RWPE2 (cell line): Measurements from ENCODE around the gene KBTBD13.
"Not testable (repeated sequence)": the region's sequence is repeated elsewhere in the genome, so short reads cannot be mapped to it uniquely, and the experiment has no call there.

Experiments used
- ATAC-seq: fragments of 200-7000 bp; cut with Tn5 transposase; 3 replicates; pipeline ENCODE4 v1.9.1; 2021; ENCODE audit warnings: low read depth
- DNase-seq: peaks from one replicate; pipeline ENCODE4 v3.0.0-alpha.2; 2020; ENCODE audit warnings: low spot score
- H3K27ac ChIP-seq: fragments of 450-650 bp; 2 replicates; pipeline ENCODE4 v1.5.1; 2017; ENCODE audit warnings: mild to moderate bottlenecking; ENCODE audit not compliant: poor library complexity, severe bottlenecking
- H3K27me3 ChIP-seq: fragments of 250-450 bp; sonication (Bioruptor Pico); 2 replicates; pipeline ENCODE4 v1.5.1; 2021; ENCODE audit warnings: mild to moderate bottlenecking, moderate library complexity; ENCODE audit not compliant: insufficient read depth, poor library complexity, severe bottlenecking
- H3K36me3 ChIP-seq: fragments of 250-450 bp; sonication (Bioruptor Pico); 2 replicates; pipeline ENCODE4 v1.5.1; 2020; ENCODE audit warnings: low read depth, mild to moderate bottlenecking, moderate library complexity
- H3K4me1 ChIP-seq: fragments of 250-450 bp; sonication (Bioruptor Pico); 2 replicates; pipeline ENCODE4 v1.5.1; 2021; ENCODE audit warnings: mild to moderate bottlenecking, moderate library complexity; ENCODE audit not compliant: insufficient read depth, poor library complexity, severe bottlenecking
- H3K4me3 ChIP-seq: fragments of 250-450 bp; sonication (Bioruptor Pico); 2 replicates; pipeline ENCODE4 v1.5.1; 2021; ENCODE audit warnings: mild to moderate bottlenecking, moderate library complexity; ENCODE audit not compliant: severe bottlenecking
- H3K9me3 ChIP-seq: fragments of 250-450 bp; sonication (Bioruptor Pico); 2 replicates; pipeline ENCODE4 v1.5.1; 2021; ENCODE audit warnings: mild to moderate bottlenecking, moderate library complexity; ENCODE audit not compliant: severe bottlenecking
- TF ChIP-seq, protein P1 (sequence below): fragments of 450-650 bp; IDR thresholded peaks from one replicate; pipeline ENCODE4 v1.5.1; 2017; ENCODE audit warnings: mild to moderate bottlenecking, moderate library complexity; ENCODE audit not compliant: poor library complexity, severe bottlenecking

Gene KBTBD13

DNA sequence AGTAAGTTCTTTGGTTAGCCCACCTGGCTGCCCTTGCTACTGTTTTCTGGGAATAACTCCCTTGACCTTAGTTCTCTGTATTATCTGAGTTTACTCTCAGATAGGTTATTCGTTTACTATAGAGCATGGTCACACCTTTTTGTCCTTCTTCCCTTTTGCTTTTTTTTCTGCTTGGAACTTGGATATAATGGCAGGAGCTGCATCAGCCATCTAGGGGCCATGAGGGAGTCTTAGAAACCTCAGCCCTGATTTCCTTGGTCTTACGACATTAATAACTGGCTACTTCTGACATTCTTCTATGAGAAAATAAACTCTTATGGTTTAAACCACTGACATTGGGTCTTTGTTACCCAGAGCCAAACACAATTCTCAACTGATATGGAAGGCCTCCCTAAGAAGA, 34.8 kb upstream of the KBTBD13 start:
- peaks cover 6% of the 10 kb centered on the region for H3K4me1 ChIP-seq
- no peak for DNase-seq
- no peak for ATAC-seq
- no peaks in the 10 kb centered on the region for H3K36me3 ChIP-seq
- TF ChIP-seq, protein P1, sequence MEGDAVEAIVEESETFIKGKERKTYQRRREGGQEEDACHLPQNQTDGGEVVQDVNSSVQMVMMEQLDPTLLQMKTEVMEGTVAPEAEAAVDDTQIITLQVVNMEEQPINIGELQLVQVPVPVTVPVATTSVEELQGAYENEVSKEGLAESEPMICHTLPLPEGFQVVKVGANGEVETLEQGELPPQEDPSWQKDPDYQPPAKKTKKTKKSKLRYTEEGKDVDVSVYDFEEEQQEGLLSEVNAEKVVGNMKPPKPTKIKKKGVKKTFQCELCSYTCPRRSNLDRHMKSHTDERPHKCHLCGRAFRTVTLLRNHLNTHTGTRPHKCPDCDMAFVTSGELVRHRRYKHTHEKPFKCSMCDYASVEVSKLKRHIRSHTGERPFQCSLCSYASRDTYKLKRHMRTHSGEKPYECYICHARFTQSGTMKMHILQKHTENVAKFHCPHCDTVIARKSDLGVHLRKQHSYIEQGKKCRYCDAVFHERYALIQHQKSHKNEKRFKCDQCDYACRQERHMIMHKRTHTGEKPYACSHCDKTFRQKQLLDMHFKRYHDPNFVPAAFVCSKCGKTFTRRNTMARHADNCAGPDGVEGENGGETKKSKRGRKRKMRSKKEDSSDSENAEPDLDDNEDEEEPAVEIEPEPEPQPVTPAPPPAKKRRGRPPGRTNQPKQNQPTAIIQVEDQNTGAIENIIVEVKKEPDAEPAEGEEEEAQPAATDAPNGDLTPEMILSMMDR, result no peak
- no peaks in the 10 kb centered on the region for H3K27me3 ChIP-seq
- H3K27ac ChIP-seq, result no peak overlapping the region
- H3K9me3 ChIP-seq, result no peaks in the 10 kb centered on the region
- H3K4me3 ChIP-seq, result no peak overlapping the region

DNA sequence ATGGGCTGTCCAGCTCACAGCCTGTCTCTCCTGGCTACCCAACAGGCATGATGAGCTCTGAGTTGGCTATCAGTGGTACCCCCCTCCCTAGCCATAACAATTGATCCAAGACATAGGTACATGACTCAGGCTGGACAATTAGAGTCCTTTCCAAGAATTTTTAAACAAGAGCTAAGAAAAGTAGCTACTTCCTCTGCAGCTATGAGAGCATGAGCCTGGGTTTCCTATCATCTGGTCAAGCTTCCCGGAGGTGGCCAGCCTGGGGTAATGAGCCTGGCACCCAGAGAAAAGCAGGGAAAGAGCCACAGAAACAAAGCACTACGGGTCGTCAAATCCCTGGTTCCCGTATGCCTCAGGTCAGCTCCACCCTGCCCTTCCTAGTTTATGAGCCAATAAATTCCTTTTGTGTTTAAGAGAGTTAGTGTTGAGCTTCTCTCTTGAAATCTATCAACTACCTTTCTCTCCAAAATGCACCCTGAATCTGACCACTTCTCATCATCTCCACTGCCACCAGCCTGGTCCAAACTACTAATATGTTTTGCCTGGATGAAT, 33.7 kb upstream of the KBTBD13 start:
- H3K36me3 ChIP-seq, result no peaks in the 10 kb centered on the region
- H3K4me3 ChIP-seq, result no peak overlapping the region
- DNase-seq, result no peak
- TF ChIP-seq, protein P1, result no peak
- peaks cover 6% of the 10 kb centered on the region for H3K4me1 ChIP-seq
- no peaks in the 10 kb centered on the region for H3K27me3 ChIP-seq
- no peak overlapping the region for H3K27ac ChIP-seq
- ATAC-seq, result no peak
- no peaks in the 10 kb centered on the region for H3K9me3 ChIP-seq

DNA sequence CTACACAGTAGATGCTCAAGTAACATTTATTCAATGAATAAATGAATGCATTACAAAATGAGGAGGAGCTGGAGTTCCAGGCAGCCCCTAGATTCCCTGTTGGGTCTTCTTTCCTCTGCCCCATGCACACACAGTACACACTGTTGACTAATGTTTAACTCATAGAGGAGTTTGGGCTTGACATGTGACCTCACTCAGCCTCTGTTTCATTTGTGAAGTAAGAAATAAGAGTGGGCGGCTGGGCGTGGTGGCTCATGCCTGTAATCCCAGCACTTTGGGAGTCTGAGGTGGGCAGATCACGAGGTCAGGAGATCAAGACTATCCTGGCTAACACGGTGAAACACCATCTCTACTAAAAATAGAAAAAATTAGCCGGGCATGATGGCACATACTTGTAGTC, 32.3 kb upstream of the KBTBD13 start:
- H3K4me1 ChIP-seq, H3K27ac ChIP-seq, H3K27me3 ChIP-seq, H3K9me3 ChIP-seq, H3K4me3 ChIP-seq, H3K36me3 ChIP-seq: not testable (repeated sequence)
- DNase-seq (peak; percentile 60), ATAC-seq (peak; percentile 93)

DNA sequence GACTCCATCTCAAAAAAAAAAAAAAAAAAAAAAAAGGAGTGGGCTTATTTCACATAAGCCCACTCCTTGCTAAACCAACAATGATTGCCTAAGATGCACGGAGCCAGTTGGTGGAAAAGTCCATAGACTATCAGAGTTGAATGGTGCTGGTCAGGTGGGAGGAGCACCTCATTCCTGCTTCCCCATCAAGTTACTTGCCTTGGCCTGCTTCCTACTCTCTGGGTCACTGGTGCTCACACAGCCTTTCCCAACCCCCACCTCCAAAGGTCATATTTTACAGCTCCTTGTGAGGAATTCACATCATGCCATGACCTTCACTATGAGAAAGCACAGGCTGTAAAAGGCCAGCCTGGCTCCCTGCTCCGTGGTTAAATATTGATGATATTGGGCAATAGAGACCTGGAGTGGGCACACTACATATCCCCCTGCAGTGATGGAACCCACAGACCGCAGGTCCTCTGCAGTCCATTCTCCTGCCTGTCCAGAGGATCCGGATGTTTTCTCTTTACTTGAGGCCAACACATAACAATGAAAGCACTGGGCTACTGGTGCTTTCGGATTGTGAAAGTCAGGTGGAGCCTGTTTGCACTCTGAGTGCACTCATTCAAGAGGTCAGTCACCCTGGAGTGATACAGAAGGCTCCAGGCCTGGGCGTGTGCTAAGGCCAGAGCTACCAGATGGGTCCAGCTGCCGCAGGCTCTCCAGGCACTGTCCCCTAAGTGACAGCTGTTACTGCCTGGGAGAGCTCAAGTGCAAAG, 31.6 kb upstream of the KBTBD13 start, which contains the start of gene SLC51B:
Gene SLC51B (plus strand): TSS at position 664 of the 758 bp plus-strand sequence. CDS start 4,618 bp downstream, outside the sequence.
- Histone ChIP-seq H3K9me3 (no peaks in the 10 kb centered on the region), H3K27me3 (no peaks in the 10 kb centered on the region), H3K36me3 (no peaks in the 10 kb centered on the region), H3K4me3 (no peak within 1 kb of the TSS), H3K27ac (no peak within 1 kb of the TSS), H3K4me1 (peaks cover 6% of the 10 kb centered on the region)
- DNase-seq (peak; percentile 34), ATAC-seq (no peak)
- TF ChIP-seq, protein P1, result no peak

DNA sequence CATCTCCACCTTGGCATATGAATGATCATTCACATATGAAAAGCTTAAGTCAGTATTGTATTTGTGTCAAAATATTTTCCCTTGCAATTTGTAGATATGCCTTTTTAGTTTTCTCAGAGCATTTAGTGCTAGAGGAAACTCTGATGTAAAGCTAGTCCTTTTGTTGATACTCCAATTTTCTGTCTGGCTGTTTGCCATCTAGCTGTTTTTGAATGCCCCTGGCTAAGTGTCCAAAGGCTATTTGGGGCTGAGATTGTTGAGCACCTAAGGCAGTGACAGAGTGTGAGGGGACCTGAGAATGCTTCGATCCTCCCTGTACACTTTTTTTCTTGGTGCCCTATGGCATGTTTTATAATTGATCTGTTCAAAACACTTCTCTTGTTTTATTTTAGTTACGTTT, 28.3 kb upstream of the KBTBD13 start:
- no peak for ATAC-seq
- Histone ChIP-seq H3K27ac (no peak overlapping the region), H3K27me3 (no peaks in the 10 kb centered on the region), H3K4me1 (peaks cover 6% of the 10 kb centered on the region), H3K9me3 (no peaks in the 10 kb centered on the region), H3K4me3 (no peak overlapping the region), H3K36me3 (no peaks in the 10 kb centered on the region)
- TF ChIP-seq, protein P1, result no peak
- DNase-seq, result no peak
